A673 (cell line): ENCODE results near the gene NOTCH2NLA.
"Not testable (repeated sequence)": the region's sequence is repeated elsewhere in the genome, so short reads cannot be mapped to it uniquely, and the experiment has no call there.

Experiments used
- CTCF ChIP-seq: fragments of 300-800, 200-600 bp; sonication (generic); conservative IDR thresholded peaks from 2 replicates; pipeline ENCODE4 v1.5.1; 2017; ENCODE audit warnings: low read depth, mild to moderate bottlenecking, antibody characterized with exemption, low read length, moderate library complexity, mixed read lengths
- EZH2 ChIP-seq: fragments of 200-600 bp; sonication (generic); IDR thresholded peaks from 2 replicates; pipeline ENCODE4 v1.6.1; 2017; ENCODE audit warnings: borderline replicate concordance, low read depth, mild to moderate bottlenecking, mixed read lengths, antibody characterized with exemption, low read length; ENCODE audit not compliant: poor library complexity, severe bottlenecking

- TF ChIP-seq CTCF, EZH2: not testable (repeated sequence)
These were observed 35.9 kb upstream of the NOTCH2NLA start for GRCh38 chr1:146264761-146265160.
